GM18505 (cell line): Measurements from ENCODE around the gene CELF3.
"Not testable (repeated sequence)": the region's sequence is repeated elsewhere in the genome, so short reads cannot be mapped to it uniquely, and the experiment has no call there.

Experiments used
- ATAC-seq: cut with Tn5 transposase; IDR thresholded peaks from one replicate; pipeline ENCODE4 v1.9.1; 2021; ENCODE audit not compliant: unreplicated experiment
- POLR2A ChIP-seq: IDR thresholded peaks from 4 replicates; pipeline ENCODE4 v1.6.1; 2011; ENCODE audit warnings: borderline replicate concordance; ENCODE audit not compliant: insufficient read depth, insufficient read length; ENCODE audit errors: extremely low read depth

Gene CELF3

GRCh38 chr1:151703813-151704212, 12.8 kb downstream of the CELF3 start:
- ATAC-seq = no peak
- no peak for TF ChIP-seq POLR2A

GRCh38 chr1:151702936-151703335, 13.7 kb downstream of the CELF3 start:
- no peak for TF ChIP-seq POLR2A

GRCh38 chr1:151701515-151701914, 15.1 kb downstream of the CELF3 start:
- ATAC-seq = no peak
- TF ChIP-seq POLR2A = no peak

More at GRCh38 chr1:151702936-151703335, 13.7 kb downstream of the CELF3 start:
- ATAC-seq = no peak

GRCh38 chr1:151693057-151693651, 23.4 kb downstream of the CELF3 start:
- no peak for TF ChIP-seq POLR2A
- ATAC-seq = no peak

- no peak for TF ChIP-seq POLR2A
- ATAC-seq = no peak
These were observed 24.4 kb downstream of the CELF3 start for GRCh38 chr1:151692226-151692625.

- no peak for TF ChIP-seq POLR2A
- ATAC-seq = no peak
These were observed 27.1 kb downstream of the CELF3 start for GRCh38 chr1:151689494-151689893.

GRCh38 chr1:151686561-151686960, 30.0 kb downstream of the CELF3 start:
- no peak for ATAC-seq
- no peak for TF ChIP-seq POLR2A

GRCh38 chr1:151684128-151684527, 32.5 kb downstream of the CELF3 start:
- no peak for TF ChIP-seq POLR2A
- no peak for ATAC-seq

GRCh38 chr1:151682901-151683300, 33.7 kb downstream of the CELF3 start:
- ATAC-seq = not testable (repeated sequence)

GRCh38 chr1:151681923-151682322, 34.7 kb downstream of the CELF3 start:
- no peak for ATAC-seq
- no peak for TF ChIP-seq POLR2A

- no peak for TF ChIP-seq POLR2A
- ATAC-seq = no peak
These were observed 35.8 kb downstream of the CELF3 start for GRCh38 chr1:151680826-151681225.

GRCh38 chr1:151680391-151680790, 36.2 kb downstream of the CELF3 start:
- TF ChIP-seq POLR2A = no peak
- no peak for ATAC-seq

- ATAC-seq = no peak
- no peak for TF ChIP-seq POLR2A
These were observed 43.2 kb downstream of the CELF3 start for GRCh38 chr1:151673407-151673806.

- ATAC-seq = not testable (repeated sequence)
These were observed 46.4 kb downstream of the CELF3 start for GRCh38 chr1:151670036-151670675.

- no peak for ATAC-seq
- no peak for TF ChIP-seq POLR2A
These were observed 48.5 kb downstream of the CELF3 start for GRCh38 chr1:151668090-151668489.
